NCI-H2107 treated with DMSO at 0.1 percent for 48 hours (cell line): Measurements from ENCODE around the gene CHL1.

Experiments
- DNase-seq: peaks from one replicate; lab custom pipeline; 2025; ENCODE audit not compliant: unreplicated experiment; lab: John Stamatoyannopoulos, UW

Gene CHL1

DNA sequence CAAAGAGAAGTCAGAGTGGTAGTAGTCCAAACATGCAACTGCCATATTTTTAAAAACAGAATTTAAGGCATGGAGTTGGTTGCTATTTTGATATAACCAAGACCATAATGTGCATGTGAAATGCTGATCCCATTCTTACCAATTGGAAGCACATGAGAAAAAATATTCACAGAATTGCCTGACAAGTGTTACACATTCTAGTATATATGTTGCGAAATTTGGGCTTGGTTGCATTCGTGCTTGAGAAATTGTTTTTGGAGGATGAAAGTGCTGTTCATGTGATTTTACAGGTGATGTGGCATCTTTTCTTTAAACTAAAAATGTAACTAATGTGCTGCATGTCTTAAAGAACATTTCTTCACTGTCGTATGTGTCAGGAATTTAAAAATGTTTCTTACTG, 199.7 kb downstream of the CHL1 start:
- DNase-seq = no peak

- DNase-seq = no peak
Measured at GRCh38 chr3:399647-400046, 203.1 kb downstream of the CHL1 start.

- DNase-seq = no peak
Measured at GRCh38 chr3:403826-404225, 207.3 kb downstream of the CHL1 start.

- DNase-seq = no peak
Measured at GRCh38 chr3:409011-409410, 212.4 kb downstream of the CHL1 start.

- DNase-seq = no peak
Measured at GRCh38 chr3:411226-411625, 214.7 kb downstream of the CHL1 start.

GRCh38 chr3:414063-414462, 217.5 kb downstream of the CHL1 start:
- peak; percentile 1 for DNase-seq

DNA sequence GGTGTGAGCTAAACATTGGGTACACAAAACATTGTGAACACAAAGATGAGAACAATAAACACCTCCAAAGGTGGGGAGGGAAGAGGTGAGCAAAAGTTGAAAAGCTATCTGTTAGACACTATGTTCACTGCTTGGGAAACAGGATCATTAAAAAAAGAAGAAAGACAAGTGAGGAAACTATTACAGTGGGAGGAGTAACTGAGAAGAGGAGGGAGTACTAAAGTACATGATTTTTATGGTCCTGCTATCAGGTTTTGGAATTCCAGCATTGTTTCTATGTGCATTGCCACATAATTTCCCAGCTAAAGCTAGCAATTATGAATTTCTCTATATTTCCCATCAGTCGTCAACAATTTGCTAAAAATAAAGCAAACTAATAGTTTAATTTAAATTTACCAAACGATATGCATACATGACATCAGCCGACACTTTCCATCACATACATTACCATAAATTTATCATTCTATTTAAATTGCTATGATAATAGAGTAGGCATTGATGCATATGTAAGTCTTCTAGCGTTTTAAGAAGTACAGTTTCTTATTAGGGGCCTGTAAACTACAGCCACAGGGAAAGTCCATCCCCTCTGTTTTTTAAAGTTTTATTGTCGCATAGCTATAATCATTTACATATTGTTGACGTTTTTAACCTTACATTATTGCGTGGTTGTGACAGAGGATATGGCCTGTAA, 221.8 kb downstream of the CHL1 start:
- DNase-seq = no peak

- no peak for DNase-seq
Measured at GRCh38 chr3:420584-420983, 224.0 kb downstream of the CHL1 start.

DNA sequence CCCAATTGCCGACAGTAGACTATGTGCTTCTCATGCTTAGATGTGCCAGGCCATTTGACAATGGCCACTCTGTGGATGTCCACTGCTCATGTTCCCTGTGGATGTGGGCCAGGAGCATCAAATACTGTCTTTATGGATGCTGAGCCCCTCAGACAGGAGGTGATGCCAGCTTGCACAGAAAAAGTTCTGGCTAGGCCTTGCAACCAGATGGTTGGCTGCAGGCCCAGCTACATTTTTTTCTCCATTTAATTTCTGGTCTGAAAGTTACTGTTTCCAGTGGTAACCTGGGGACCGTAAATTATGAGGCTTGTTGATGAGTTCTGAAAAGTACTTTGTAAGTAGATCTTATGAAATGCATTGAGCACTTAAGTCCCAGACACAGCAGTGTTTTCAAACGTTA, 228.5 kb downstream of the CHL1 start:
- no peak for DNase-seq

- DNase-seq = no peak
Measured at GRCh38 chr3:426072-426471, 229.5 kb downstream of the CHL1 start.

GRCh38 chr3:427128-427527, 230.6 kb downstream of the CHL1 start:
- DNase-seq = no peak

- no peak for DNase-seq
Measured at GRCh38 chr3:430186-430585, 233.6 kb downstream of the CHL1 start.

DNA sequence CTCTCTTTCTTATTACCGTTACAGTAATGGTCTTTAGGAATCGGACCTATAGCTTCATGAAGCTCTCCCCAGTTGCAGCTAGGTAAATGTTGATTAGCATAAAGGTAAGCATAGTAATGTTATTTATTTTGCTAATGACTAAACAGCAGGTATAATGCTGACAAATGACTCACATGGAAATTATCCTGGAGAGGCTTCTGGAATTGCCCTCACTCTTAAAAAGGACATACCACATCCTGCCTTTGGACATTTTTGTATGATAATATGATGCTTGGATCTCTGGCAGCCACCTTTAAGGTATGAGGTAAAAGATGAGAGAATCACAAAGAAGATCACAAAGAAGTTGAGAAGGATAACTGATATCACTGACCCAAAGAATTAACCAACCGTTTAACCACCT, 238.6 kb downstream of the CHL1 start:
- DNase-seq = no peak

- no peak for DNase-seq
Measured at GRCh38 chr3:436053-436452, 239.5 kb downstream of the CHL1 start.

- DNase-seq = no peak
Measured at GRCh38 chr3:440826-441225, 244.3 kb downstream of the CHL1 start.

DNA sequence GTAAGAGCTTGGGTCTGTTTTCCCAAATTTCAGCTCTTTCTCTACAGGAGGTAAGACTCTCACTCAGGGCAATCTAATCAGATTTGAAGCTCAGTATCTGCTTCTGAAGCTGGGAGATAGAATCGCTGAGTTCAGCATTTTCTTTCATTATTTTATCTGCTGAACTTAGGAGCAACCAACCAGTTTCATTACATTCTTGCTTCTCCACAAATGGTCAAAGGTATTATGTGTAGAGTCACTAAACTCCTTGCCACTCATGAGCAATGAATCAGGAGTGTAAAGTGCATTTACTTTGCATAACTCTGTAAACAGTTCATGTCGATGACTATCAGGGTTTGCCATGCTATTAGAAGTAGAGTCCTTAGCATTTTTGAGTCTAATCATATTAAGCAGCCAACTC, 249.4 kb downstream of the CHL1 start:
- no peak for DNase-seq

DNA sequence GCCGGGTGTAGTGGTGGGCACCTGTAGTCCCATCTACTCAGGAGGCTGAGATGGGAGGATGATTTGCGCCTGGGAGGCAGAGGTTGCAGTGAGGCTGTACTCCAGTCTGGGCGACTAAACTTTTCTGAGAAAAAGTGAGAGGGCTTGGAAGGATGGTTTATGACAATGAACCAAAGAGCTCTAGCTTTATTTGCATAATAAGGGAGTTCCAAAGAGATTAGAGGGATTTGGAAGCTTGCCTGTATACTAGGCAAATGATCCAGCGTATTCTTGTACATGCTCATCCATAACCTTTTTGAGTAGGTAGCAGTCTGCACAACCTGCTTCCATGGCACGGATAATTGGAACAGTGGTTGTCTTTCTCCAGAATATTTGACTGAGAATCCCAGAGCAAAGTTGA, 251.1 kb downstream of the CHL1 start:
- DNase-seq = no peak

DNA sequence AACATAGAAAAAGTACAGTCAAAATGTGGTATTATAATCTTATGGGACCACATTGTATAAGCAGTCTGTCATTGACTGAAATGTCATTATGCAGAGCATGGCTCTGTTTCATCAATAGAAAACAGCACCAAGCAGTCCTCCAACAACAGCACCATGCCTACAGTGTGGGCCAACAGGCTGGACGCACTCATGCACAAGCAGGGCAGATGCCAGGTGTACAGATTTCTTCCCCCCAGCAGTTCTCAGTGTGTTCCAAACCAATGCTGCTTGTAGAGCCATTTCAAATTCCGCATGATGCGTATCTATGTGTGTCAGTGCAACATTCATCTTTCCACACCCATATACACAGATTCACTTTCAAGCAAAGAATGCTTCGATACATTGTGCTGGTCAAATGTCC, 253.1 kb downstream of the CHL1 start:
- DNase-seq = no peak

GRCh38 chr3:452221-452620, 255.7 kb downstream of the CHL1 start:
- DNase-seq = no peak

DNA sequence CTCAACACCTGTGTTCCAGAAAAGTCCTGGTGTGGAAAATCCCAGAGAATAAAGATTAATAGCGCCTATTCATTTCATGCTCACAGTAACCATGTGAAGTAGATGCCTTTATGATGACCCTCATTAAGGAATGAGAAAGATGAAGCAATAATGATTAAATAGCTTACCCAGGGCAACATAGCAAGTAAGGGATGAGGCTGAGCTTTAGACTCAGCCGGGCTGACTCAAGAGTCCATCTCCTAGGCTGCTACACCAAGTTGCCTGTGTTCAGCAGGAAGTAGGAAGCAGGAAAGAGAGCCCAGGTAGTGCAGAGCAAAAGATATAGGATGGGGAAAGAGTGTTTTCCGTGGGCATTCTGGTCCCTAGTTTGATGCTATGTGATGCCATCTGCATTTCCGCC, 256.5 kb downstream of the CHL1 start:
- DNase-seq = no peak

DNA sequence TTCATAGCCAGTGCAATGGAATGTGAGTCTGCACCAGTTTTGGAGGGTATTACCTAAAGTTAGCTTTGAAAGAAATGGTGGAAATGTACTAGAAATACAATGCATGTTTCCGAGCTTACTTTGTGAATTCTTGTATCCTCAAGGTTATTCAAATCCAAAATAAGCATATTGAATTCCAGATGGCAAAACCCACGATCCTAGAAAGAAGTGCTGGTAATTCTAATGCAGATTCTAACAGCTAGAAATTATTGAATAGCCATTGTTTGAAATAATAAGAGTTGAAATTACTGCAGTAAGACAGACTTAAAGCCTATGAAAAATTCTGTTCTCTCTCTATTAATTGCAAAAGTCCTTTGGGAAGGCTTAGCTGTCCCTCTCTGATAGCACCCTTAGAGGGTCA, 258.4 kb downstream of the CHL1 start:
- no peak for DNase-seq

- DNase-seq = no peak
Measured at GRCh38 chr3:458124-458523, 261.6 kb downstream of the CHL1 start.

GRCh38 chr3:458653-459310, 262.2 kb downstream of the CHL1 start:
- DNase-seq = no peak
